OCI-LY7 (cell line): Measurements from ENCODE around the gene SLIT3.

Experiments used
- EZH2phosphoT487 ChIP-seq: fragments of 200-600 bp; sonication (generic); IDR thresholded peaks from 2 replicates; pipeline ENCODE4 v1.6.1; 2018; ENCODE audit warnings: low read depth, borderline replicate concordance, mild to moderate bottlenecking, mixed run types, antibody characterized with exemption, low read length, moderate library complexity, mixed read lengths
- TF ChIP-seq, protein P1 (sequence below): fragments of 200-600 bp; sonication (generic); conservative IDR thresholded peaks from 2 replicates; pipeline ENCODE4 v1.5.1; 2014; ENCODE audit warnings: mild to moderate bottlenecking, antibody characterized with exemption, low read length, moderate library complexity, mixed read lengths

DNA sequence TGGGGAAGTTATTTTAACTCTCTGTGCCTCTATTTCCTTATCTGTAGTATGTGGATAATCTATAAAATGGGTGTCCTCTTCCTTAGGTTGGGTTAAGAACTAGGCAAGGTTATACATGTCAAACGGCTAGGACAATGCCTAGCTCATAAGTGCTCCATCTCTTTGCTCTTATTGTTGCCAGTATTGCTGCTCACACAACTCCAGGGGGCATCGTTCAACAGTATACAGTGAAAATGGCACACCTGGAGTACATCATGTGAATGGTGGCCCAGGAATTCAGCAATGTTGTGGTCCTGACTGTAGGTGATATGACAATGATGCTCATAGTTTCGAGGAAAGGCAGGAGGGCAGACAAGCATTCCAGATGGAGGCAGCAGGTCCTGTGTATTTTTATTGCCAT is 30.1 kb downstream of the SLIT3 start:
- TF ChIP-seq, protein P1, sequence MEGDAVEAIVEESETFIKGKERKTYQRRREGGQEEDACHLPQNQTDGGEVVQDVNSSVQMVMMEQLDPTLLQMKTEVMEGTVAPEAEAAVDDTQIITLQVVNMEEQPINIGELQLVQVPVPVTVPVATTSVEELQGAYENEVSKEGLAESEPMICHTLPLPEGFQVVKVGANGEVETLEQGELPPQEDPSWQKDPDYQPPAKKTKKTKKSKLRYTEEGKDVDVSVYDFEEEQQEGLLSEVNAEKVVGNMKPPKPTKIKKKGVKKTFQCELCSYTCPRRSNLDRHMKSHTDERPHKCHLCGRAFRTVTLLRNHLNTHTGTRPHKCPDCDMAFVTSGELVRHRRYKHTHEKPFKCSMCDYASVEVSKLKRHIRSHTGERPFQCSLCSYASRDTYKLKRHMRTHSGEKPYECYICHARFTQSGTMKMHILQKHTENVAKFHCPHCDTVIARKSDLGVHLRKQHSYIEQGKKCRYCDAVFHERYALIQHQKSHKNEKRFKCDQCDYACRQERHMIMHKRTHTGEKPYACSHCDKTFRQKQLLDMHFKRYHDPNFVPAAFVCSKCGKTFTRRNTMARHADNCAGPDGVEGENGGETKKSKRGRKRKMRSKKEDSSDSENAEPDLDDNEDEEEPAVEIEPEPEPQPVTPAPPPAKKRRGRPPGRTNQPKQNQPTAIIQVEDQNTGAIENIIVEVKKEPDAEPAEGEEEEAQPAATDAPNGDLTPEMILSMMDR, result no peak
- no peak for TF ChIP-seq EZH2phosphoT487
